LNCaP clone FGC (cell line): ENCODE measurements around the gene SUSD3.

ENCODE experiments used
- DNase-seq: peaks from one replicate; pipeline ENCODE4 v3.0.0-alpha.2; 2011; ENCODE audit warnings: low read depth
- H3K4me3 ChIP-seq: 2 replicates; pipeline ENCODE4 v1.5.1; 2011; ENCODE audit warnings: mild to moderate bottlenecking, low read depth, low read length, control low read depth
- TF ChIP-seq, protein P1 (sequence below): IDR thresholded peaks from 2 replicates; pipeline ENCODE4 v1.5.1; 2012; ENCODE audit warnings: mild to moderate bottlenecking; ENCODE audit not compliant: control insufficient read depth, insufficient read depth; ENCODE audit errors: extremely low read depth

Gene SUSD3

DNA sequence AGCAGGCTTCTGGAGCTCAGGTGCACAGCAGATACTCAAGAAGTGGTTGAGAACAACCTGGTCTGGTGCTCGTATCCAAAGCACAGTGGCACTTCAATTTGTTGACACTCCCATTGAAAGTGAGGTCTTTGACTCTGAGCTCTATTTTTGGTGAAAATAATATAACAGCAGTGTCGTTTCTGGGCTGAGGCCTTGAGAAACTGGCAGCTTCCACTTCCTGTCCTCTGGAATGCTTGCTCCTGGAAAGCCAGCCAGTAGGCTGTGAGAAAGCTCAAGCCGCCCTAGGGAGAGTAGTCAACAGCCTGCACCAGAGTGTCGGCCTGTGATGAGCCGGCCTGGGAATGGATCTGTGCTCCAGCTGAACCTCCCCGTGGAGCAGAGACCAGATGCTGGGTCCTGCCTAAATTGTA, 6.8 kb upstream of the SUSD3 start:
- H3K4me3 ChIP-seq, result no peak overlapping the region
- TF ChIP-seq, protein P1, sequence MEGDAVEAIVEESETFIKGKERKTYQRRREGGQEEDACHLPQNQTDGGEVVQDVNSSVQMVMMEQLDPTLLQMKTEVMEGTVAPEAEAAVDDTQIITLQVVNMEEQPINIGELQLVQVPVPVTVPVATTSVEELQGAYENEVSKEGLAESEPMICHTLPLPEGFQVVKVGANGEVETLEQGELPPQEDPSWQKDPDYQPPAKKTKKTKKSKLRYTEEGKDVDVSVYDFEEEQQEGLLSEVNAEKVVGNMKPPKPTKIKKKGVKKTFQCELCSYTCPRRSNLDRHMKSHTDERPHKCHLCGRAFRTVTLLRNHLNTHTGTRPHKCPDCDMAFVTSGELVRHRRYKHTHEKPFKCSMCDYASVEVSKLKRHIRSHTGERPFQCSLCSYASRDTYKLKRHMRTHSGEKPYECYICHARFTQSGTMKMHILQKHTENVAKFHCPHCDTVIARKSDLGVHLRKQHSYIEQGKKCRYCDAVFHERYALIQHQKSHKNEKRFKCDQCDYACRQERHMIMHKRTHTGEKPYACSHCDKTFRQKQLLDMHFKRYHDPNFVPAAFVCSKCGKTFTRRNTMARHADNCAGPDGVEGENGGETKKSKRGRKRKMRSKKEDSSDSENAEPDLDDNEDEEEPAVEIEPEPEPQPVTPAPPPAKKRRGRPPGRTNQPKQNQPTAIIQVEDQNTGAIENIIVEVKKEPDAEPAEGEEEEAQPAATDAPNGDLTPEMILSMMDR, result no peak
- no peak for DNase-seq

DNA sequence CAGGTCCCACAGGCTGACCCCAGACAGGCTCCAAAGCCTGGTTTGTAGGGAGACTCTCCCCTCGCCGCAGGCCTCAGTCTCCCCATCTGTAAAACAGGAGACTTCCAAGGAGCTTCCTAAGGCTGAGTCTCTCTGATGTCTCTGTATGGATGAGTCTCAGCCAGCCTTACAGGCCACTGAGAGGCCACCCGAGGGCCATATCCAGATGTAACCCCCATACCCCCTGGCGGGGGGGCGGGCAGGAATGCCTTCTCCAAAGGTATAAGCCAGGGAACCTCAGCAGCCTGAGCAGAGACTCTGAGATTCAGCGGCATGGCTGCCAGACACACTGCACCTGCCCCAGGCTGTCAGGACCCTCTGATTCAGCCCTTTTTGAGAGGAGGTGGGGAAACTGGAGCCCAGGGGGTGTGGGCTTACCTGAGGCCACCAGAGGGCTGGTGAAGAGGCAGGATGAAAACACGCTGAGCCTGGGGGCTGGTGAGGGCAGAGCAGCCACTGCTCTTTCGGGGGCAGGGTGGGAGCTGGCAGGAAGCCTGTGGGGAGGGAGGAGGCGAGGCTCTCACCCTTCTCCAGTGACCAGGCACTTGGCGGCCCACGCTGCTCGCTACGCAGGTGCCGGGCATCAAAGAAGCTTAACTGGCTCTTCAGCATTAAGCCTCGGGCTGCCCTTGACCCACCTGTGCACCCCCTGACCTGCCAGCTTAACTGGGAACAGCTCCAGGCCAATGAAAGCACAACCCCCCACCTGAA, 5.5 kb upstream of the SUSD3 start:
- no peak overlapping the region for H3K4me3 ChIP-seq
- no peak for DNase-seq
- TF ChIP-seq, protein P1, result no peak

DNA sequence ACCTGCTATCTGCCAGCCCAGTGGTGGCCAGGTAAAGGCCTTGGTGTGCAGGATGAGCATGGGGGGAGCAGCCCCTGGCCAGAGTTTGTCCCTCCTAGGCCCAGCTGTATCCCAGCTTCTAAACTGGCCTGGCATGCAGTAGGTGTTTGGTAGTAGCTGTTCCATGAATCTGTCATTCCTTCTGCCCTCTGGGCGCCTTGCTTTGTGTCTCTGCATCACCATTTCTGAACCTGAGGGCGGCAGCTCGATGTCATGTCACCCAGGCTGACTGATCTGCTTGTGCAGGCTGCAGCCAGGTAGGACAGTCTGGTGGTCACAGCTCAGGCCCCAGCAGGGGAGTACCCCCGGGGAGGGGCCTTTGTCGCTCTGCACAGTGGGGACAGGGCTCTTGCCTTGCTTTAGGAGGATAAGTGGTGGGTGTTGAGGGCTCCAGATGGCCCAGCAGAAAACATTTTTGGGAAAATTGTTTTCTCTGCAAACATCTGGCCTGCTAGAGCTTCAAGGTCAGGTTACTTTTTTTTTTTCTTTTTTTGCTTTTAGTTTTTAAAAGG, 4.6 kb upstream of the SUSD3 start:
- DNase-seq, result no peak
- H3K4me3 ChIP-seq, result no peak overlapping the region
- TF ChIP-seq, protein P1, result no peak

DNA sequence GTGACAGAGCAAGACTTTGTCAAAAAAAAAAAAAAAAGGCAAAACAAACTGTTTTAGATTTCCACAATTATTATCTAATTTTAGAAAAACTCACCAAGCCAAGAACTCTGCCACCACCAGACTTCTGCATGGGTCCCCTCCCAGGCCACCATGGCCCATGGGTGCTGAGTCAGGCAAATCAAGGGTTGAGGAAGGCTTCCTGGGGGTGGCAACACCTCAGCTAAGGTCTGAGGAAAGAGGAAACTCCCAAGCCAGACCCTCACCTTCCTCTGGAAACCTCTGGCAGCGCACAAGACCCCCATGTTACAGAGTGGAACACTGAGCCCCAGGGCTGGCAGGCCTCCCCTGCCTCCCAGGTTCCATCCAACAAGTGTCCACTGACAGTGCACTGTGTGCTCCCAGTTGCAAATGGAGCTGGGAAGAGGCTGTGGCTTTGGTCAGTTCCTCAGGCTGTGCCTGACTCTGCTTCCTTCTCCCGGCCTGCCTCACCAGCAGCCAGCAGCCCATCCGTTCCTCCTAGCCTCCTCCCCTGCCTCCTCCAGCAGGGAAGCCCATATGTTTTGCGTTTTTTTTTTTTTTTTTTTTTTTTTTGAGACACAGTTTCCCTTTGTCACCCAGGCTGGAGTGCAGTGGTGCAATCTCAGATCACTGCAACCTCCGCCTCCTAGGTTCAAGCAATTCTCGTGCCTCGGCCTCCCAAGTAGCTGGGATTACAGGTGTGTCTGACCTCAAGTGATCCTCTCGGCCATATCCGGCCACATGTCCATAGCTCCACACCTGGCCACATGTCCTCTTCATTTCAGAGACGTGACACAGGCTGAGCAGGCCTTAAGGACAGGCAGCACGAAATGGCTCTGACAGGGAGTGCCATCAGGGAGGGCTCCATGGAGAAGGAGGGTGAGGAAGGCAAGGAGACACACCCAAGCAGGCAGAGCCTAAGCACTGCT, 3.5 kb upstream of the SUSD3 start:
- no peak overlapping the region for H3K4me3 ChIP-seq
- DNase-seq, result no peak
- TF ChIP-seq, protein P1, result no peak

DNA sequence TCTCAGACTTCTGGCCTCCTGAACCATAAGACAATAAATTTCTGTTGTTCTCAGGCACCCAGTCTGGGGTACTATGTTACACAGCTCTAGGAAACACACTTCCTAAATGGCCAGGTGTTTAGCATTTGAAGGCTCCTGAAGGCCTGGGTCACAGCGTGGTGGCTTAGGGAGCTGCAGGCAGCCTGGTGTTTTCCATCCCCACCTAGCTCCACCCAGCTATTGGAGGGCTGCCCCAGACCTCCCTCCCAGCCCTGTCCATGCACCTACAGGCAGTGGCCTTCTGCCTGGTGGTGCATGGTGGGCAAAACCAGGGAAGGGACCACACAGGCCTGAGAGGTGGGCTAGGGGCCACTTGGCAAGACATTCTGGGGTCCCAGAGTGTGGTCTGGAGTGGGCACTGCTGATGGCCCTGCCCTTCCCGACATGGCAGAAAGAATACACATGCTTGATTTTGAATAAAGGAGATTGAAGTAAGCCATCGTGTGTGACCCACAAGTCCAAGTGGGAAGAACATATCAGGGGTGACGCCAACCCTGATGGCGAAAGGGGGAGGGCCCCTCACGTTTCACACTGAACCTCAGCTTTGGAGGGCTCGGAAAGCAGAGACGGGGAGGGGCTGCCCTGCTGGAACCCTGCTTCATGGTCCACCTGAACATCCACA, 1.3 kb upstream of the SUSD3 start:
- no peak overlapping the region for H3K4me3 ChIP-seq
- DNase-seq, result no peak
- TF ChIP-seq, protein P1, result no peak

DNA sequence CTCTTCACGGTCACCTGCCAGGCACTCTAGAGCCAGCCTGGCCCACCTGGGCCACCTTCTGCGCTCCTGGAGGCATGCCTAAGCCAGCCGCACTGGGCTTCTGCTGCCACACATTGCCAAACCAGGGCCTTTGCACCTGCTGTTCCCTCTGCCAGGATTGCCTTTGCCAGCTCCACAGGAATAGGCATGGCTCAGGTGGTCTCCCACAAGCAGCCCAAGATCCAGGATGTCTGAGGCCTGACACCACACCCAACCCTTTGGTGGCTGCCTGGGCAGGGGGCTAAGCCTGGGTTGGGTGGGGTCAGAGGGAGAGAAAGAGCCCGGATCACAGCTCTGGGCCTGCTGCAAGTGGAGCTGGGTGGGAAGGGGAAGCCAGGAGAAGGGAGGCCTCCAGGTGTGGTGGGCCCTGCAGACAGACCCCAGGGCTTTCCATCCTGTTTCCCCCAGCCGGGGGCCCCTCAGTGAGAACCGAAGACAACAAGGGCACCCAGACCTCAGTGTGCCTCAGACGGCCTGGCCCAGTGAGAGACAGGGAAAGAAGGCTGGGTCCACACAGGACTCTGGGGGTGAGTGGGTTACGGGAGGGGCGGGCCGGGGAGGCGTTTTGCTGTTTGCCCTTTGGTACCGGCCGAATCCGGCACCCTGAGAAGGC, 672 bp upstream of the SUSD3 start:
- DNase-seq, result no peak
- H3K4me3 ChIP-seq, result no peak overlapping the region
- TF ChIP-seq, protein P1, result no peak
